GM23338 (cell line): Measurements from ENCODE around the gene UQCR11. TPM values are rescaled to one million over a fixed set of nuclear protein-coding genes. Genes with fewer than 3 reads are reported as not detected.

Experiments
- ATAC-seq: fragments of 200-7000 bp; cut with Tn5 transposase; 3 replicates; pipeline ENCODE4 v1.9.1; 2020
- DNase-seq: peaks from one replicate; pipeline ENCODE4 v3.0.0-alpha.2; 2015; ENCODE audit warnings: low spot score
- H2AFZ ChIP-seq: fragments of 200-600 bp; sonication (generic); 2 replicates; pipeline ENCODE4 v1.8.0; 2016; ENCODE audit warnings: antibody characterized with exemption, mild to moderate bottlenecking, moderate library complexity
- H3F3A ChIP-seq: fragments of 200-600 bp; sonication (generic); replicated peaks from 2 replicates; pipeline ENCODE4 v1.8.0; 2017; ENCODE audit warnings: antibody characterized with exemption, mixed run types, low read depth
- H3K27ac ChIP-seq: fragments of 200-600 bp; sonication (generic); 2 replicates; pipeline ENCODE4 v1.6.1; 2016; ENCODE audit warnings: low read depth
- H3K27me3 ChIP-seq: fragments of 200-600 bp; sonication (generic); 2 replicates; pipeline ENCODE4 v1.8.0; 2016; ENCODE audit warnings: mild to moderate bottlenecking, mixed run types, moderate library complexity; ENCODE audit not compliant: insufficient read depth
- H3K36me3 ChIP-seq: fragments of 200-600 bp; sonication (generic); 2 replicates; pipeline ENCODE4 v1.8.0; 2016; ENCODE audit warnings: mild to moderate bottlenecking; ENCODE audit not compliant: insufficient read depth
- H3K4me1 ChIP-seq: fragments of 200-600 bp; sonication (generic); 2 replicates; pipeline ENCODE4 v1.8.0; 2016; ENCODE audit warnings: mild to moderate bottlenecking, moderate library complexity; ENCODE audit not compliant: insufficient read depth
- H3K4me2 ChIP-seq: fragments of 200-600 bp; sonication (generic); 2 replicates; pipeline ENCODE4 v1.7.1; 2017; ENCODE audit warnings: mixed run types
- H3K4me3 ChIP-seq: fragments of 200-600 bp; sonication (generic); 2 replicates; pipeline ENCODE4 v1.6.1; 2016; ENCODE audit warnings: mixed run types
- H3K79me2 ChIP-seq: fragments of 200-600 bp; sonication (generic); replicated peaks from 2 replicates; pipeline ENCODE4 v1.8.0; 2017; ENCODE audit warnings: mild to moderate bottlenecking; ENCODE audit not compliant: insufficient read depth
- H3K9me2 ChIP-seq: fragments of 200-600 bp; sonication (generic); 2 replicates; pipeline ENCODE4 v1.8.0; 2017; ENCODE audit not compliant: insufficient read depth
- H4K20me1 ChIP-seq: fragments of 200-600 bp; sonication (generic); replicated peaks from 2 replicates; pipeline ENCODE4 v1.8.0; 2017; ENCODE audit warnings: mild to moderate bottlenecking; ENCODE audit not compliant: insufficient read depth
- H3K27ac Mint-ChIP-seq: 2 replicates; pipeline ENCODE4 v1.8.0; 2020; ENCODE audit warnings: inconsistent platforms, mild to moderate bottlenecking, moderate library complexity, mixed read lengths
- H3K27me3 Mint-ChIP-seq: 3 replicates; pipeline ENCODE4 v1.8.0; 2022; ENCODE audit warnings: low read depth, mild to moderate bottlenecking, moderate library complexity, mixed read lengths, inconsistent platforms; ENCODE audit not compliant: insufficient read depth, poor library complexity
- H3K36me3 Mint-ChIP-seq: 3 replicates; pipeline ENCODE4 v1.8.0; 2021; ENCODE audit warnings: low read depth, mild to moderate bottlenecking, inconsistent platforms, moderate library complexity, mixed read lengths
- H3K4me1 Mint-ChIP-seq: 3 replicates; pipeline ENCODE4 v1.8.0; 2020; ENCODE audit warnings: mild to moderate bottlenecking, inconsistent platforms, mixed read lengths
- H3K4me3 Mint-ChIP-seq: 3 replicates; pipeline ENCODE4 v1.8.0; 2021; ENCODE audit warnings: moderate library complexity, mild to moderate bottlenecking, inconsistent platforms, mixed read lengths
- H3K9me3 Mint-ChIP-seq: 3 replicates; pipeline ENCODE4 v1.8.0; 2020; ENCODE audit warnings: moderate library complexity, mild to moderate bottlenecking, inconsistent platforms, mixed read lengths
- CREB1 ChIP-seq: fragments of 250-450 bp; sonication (Bioruptor Pico); IDR thresholded peaks from 2 replicates; pipeline ENCODE4 v1.5.0; 2020; ENCODE audit warnings: low read depth, mild to moderate bottlenecking, moderate library complexity
- CTCF ChIP-seq, 2 experiments: fragments of 200-600 bp in 1 of 2; sonication (generic) in 1 of 2; conservative IDR thresholded peaks; 2 replicates each; pipeline versions ENCODE4 v1.5.1 to v1.6.1; 2016 to 2017; ENCODE audit warnings: antibody characterized with exemption in 2 of 2, low read depth in 2 of 2, mild to moderate bottlenecking in 2 of 2, moderate library complexity in 1 of 2
- ETS1 ChIP-seq: IDR thresholded peaks from 2 replicates; pipeline ENCODE4 v1.6.1; 2016; ENCODE audit warnings: antibody characterized with exemption
- EZH2 ChIP-seq: fragments of 200-600 bp; sonication (generic); IDR thresholded peaks from one replicate; pipeline ENCODE4 v1.8.0; 2017; ENCODE audit warnings: antibody characterized with exemption, mild to moderate bottlenecking, low read depth; ENCODE audit not compliant: unreplicated experiment
- EZH2phosphoT487 ChIP-seq: fragments of 200-600 bp; sonication (generic); IDR thresholded peaks from one replicate; pipeline ENCODE4 v1.8.1; 2018; ENCODE audit warnings: antibody characterized with exemption; ENCODE audit not compliant: unreplicated experiment
- JUNB ChIP-seq: IDR thresholded peaks from one replicate; pipeline ENCODE4 v1.6.1; 2016; ENCODE audit warnings: antibody characterized with exemption; ENCODE audit not compliant: unreplicated experiment
- NANOG ChIP-seq: IDR thresholded peaks from 2 replicates; pipeline ENCODE4 v1.6.1; 2016; ENCODE audit warnings: antibody characterized with exemption, borderline replicate concordance
- POLR2AphosphoS5 ChIP-seq: IDR thresholded peaks from 2 replicates; pipeline ENCODE4 v1.6.1; 2016; ENCODE audit warnings: antibody characterized with exemption, low read depth
- REST ChIP-seq: IDR thresholded peaks from one replicate; pipeline ENCODE4 v1.6.1; 2018; ENCODE audit warnings: antibody characterized with exemption; ENCODE audit not compliant: unreplicated experiment
- STAT1 ChIP-seq: IDR thresholded peaks from one replicate; pipeline ENCODE4 v1.6.1; 2016; ENCODE audit warnings: antibody characterized with exemption; ENCODE audit not compliant: unreplicated experiment
- ZNF114 ChIP-seq: fragments of 250-450 bp; sonication (Bioruptor Pico); IDR thresholded peaks from 2 replicates; pipeline ENCODE4 v1.5.0; 2020; ENCODE audit warnings: mild to moderate bottlenecking, moderate library complexity
- ZNF331 ChIP-seq: fragments of 250-450 bp; sonication (Bioruptor Pico); IDR thresholded peaks from 2 replicates; pipeline ENCODE4 v1.5.0; 2020; ENCODE audit warnings: low read depth, mild to moderate bottlenecking, moderate library complexity
- ZNF462 ChIP-seq: fragments of 250-450 bp; sonication (Bioruptor Pico); IDR thresholded peaks from 2 replicates; pipeline ENCODE4 v1.5.0; 2020; ENCODE audit warnings: mild to moderate bottlenecking, moderate library complexity
- polyA plus RNA-seq: library from polyadenylated mRNA; unstranded; fragments of >200 nt; fragmentation: Nextera tagmentation; extraction: Ambion mirVana; gene quantifications from 2 replicates; pipeline ENCODE4 v1.2.1, GENCODE V29; 2016
- total RNA-seq: library from RNA; depleted of rRNA; stranded (reverse); fragments of >200 nt; shearing (Covaris generic); gene quantifications from 2 replicates; pipeline ENCODE4 v1.2.3, GENCODE V29; 2014

The UQCR11 gene
- total and polyA plus RNA-seq, 2 experiments from 2014 or later, result 46.4 to 413 TPM

- Histone ChIP-seq H3K4me1 (peaks cover 5% of the 10 kb centered on the region), H3F3A (peaks cover 25% of the 10 kb centered on the region), H3K36me3 (peaks cover 16% of the 10 kb centered on the region), H2AFZ (no peak overlapping the region), H3K9me2 (no peaks in the 10 kb centered on the region), H3K4me3 (no peak overlapping the region), H3K27me3 (no peaks in the 10 kb centered on the region), H3K79me2 (no peaks in the 10 kb centered on the region; the same call in 1 of the 2 replicates), H3K4me2 (no peak overlapping the region), H3K27ac (no peak overlapping the region), H4K20me1 (peaks cover 5% of the 10 kb centered on the region; the same call in 1 of the 2 replicates)
- Mint-ChIP-seq H3K4me1 (0 out of 3 replicates have a peak, but pooled peaks cover 6% of the 10 kb centered on the region), H3K27ac (no peak overlapping the region), H3K27me3 (peaks cover 26% of the 10 kb centered on the region), H3K9me3 (no peaks in the 10 kb centered on the region), H3K4me3 (no peak overlapping the region; the same call in 2 of the 3 replicates), H3K36me3 (peaks cover 66% of the 10 kb centered on the region)
- no peak for ATAC-seq
- TF ChIP-seq NANOG (no peak), REST (no peak), EZH2 (no peak), ZNF114 (CRISPR knock-in tag) (no peak), POLR2AphosphoS5 (no peak), ZNF462 (no peak), JUNB (no peak), EZH2phosphoT487 (no peak), STAT1 (no peak), CREB1 (CRISPR knock-in tag) (no peak), ZNF331 (CRISPR knock-in tag) (no peak), CTCF (conservative IDR thresholded peaks at IDR 0.05; ENCODE audit: low read depth in 2 of 2) (no peak), ETS1 (no peak)
- no peak for DNase-seq
These were observed 6.1 kb upstream of the UQCR11 start for GRCh38 chr19:1611353-1611752.
